ENCODE results near the gene CCDC175.

CCDC175 gene
- total RNA-seq, result 0 reads per million in 2 donors

DNA sequence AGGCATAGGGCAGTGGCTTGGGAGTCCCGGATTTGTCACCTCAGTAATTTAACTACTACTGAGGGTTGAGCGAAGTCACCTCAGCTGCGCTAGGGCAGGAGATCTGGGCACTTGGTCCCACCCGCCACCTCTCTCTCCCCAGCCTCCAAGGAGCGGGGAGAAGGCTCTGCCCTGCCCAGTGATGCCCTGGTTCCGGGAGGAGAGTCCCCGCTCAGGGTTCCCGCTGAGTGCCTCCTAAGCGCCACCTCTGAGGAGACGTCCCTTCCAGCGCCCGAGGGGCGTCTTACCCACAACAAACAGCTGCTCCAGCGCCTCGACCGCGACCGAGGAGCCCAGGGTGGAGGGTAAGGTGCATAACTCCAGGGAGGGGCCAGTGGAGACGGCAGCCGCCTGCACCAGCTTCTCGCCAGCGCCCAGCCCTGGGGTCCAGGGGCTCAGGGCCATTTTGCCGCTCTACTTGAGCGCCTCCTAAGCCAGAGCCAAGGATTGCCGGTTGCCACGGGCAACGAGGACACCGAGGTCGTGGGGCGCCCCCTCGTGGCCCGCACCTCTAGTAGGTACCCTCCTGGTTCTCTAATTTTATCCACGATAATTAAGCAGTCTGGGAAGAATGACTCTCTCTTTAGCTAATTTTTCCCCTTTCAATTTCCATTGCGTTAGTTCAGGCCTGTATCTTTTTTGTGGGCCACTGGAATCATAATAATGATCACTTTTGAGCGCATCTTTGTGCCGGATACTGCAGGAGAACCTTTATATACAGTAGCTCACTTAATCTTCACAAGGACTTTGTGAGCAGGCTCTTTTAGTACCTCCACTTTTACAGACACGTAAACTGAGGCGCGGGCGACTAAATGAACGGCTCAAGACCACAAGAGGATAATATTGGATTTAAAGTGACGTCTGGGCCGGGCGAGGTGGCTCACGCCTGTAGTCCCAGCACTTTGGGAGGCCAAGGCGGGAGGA, at the start of gene CCDC175:
Gene CCDC175 (minus strand): TSS at position 481 of the 963 bp plus-strand sequence. CDS start 37 bp downstream, at position 444.
- DNase-seq, result peak; percentile 57 to 83 (median 65)

DNA sequence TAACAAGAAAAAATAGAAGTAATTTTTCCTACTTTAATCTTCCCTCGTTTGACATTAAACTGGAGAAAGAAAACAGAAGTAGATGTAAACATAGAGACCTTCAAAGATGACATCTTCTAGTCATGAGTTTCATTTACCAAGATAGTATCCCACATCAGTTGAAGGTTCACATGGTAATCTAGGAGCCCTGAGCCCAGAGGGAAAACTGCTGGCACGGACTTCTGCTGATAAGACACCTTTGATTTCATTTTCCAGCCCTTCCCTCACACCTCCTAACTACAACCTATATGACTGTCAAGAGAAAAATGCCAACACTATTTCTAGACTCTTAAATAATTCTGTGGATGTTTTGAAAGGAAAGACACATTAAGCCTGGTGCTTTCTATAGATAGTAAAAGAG, 46.0 kb upstream of the CCDC175 start:
- no peak for DNase-seq

DNA sequence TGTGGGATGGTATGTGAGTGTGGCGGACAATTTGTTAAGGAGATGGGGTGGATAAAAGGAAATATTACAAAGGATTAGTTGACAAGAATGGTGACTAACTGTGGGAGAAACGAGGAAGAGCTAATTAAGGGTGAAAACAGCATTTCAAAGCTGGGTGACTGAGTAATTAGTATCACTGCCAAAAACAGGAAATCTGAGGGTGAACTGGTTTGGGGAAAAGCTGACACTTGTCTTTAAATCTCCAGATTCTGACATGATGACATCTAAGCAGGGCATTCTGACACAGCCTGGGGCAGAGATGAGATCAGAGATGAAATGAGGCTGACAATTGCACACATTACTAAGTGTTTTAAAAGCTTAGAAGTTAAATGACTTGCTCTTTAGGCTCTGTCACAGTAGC, 42.4 kb upstream of the CCDC175 start:
- DNase-seq, result no peak

DNA sequence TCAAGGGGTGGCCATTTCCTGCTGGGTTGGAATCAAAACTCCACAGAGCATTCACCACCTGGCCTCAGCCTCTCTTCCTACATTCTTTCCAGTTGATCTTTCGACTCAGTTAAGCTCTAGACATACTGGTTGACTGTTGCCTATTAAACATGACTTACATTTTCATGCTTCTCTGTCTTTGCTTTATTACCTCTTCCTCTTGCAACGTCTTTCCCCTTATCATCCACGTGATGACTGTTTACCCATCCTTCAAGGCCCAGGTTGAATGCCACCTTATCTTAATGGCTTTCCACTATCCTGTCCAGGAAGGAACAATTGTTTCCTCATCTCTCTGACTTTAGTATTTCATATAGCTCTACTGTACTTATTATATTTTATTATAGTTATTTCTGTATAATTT, 24.4 kb upstream of the CCDC175 start:
- no peak for DNase-seq

DNA sequence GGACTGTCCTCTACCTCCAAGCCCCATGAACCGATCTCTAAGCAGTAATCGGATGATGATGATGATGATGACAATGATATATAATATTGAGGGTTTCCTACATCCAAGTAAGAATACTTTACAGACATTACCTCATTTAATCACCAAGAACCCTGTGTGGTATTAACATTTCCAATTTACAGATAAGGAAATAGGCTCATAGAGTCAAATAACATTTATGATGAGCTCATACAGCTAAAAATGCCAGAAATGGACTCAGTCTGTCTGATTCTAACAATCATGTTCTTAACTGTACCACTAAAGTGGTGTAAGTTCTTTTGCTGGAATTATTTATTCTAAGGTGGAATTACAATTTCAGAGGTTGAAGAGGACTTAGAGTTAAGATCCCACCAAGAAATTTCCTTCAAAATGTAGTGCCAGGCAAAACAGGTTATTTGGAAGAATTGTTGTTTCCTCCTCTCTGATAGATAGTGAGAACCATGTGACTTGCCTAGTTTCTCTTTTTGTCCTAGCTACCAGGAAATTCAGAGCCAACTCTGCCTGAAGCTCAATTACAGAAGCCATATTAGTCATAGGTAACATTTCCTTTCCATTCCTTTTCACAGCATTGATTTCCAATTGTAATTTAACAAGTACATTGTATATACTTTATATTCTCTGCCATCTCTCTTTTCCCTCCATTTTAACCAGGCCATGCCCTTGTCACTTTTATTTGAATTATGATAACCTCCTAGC, 23.8 kb upstream of the CCDC175 start:
- DNase-seq, result no peak

DNA sequence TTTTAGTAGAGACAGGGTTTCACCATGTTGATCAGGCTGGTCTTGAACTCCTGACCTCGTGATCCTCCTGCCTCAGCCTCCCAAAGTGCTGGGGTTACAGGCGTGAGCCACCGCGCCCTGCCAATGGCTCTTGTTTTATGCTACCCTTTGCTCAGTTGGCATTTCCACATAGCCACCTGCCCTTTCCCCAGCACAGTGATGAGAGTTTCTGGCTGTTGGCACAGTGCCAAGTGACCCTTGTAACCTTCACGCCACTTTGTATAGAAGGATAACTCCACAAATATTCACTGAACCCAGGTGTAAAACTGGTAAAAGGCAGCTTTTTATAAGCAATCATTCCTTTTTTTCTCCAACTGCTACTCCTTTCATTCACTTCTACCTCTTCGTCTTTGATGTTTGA, 18.5 kb upstream of the CCDC175 start:
- no peak for DNase-seq

DNA sequence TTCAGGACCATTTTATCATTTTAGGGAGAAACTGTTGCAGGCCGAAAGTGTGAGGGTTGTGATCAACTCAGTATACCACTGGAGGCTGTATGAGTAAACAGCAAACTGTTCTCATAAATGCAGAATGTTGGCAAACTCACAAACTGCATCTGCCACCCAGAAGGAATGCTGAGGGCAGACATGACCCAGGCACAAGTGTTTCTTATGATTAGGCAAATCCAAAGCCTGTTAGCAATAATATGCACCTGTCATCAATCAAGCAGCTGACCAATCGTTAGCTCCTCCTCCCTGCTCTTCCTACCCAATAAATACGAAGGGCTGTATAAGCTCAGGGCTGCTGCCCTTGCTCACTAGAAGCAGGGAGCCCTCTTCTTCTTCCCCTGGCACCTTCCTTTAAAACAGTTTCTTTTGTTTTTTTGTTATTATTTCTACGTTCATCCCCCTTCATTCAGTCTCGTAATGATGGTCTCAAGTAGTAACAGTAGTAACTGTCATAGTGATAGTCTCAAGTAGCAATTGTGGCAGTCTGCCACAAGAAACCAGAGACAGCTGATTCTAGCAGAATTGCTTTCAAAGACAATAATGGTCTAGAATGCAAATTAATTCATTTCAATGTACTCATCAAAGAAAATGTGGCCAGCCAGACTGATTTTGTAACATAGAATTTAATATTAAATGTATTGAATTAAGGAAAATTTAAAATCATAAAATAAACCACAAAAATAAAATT, 15.2 kb upstream of the CCDC175 start:
- DNase-seq, result no peak

DNA sequence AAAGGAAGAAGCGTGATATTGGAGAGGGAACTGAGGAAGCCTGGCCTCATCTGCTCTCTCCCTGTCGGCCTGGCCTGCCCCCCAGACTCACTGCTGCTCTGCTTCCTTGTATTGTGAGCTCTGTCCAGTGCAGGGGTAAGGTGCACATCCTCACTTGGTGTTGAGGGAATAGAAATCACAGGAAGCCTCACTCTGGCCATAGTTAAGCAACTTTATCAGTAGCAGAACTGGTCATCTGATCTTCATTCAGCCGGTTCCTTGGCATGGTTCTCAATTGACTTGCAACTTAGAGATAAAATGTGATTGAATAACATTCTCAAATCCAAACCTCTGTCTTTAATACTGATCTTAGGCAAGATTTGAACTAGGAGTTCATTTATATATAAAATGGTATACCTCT, 11.5 kb upstream of the CCDC175 start:
- no peak for DNase-seq

DNA sequence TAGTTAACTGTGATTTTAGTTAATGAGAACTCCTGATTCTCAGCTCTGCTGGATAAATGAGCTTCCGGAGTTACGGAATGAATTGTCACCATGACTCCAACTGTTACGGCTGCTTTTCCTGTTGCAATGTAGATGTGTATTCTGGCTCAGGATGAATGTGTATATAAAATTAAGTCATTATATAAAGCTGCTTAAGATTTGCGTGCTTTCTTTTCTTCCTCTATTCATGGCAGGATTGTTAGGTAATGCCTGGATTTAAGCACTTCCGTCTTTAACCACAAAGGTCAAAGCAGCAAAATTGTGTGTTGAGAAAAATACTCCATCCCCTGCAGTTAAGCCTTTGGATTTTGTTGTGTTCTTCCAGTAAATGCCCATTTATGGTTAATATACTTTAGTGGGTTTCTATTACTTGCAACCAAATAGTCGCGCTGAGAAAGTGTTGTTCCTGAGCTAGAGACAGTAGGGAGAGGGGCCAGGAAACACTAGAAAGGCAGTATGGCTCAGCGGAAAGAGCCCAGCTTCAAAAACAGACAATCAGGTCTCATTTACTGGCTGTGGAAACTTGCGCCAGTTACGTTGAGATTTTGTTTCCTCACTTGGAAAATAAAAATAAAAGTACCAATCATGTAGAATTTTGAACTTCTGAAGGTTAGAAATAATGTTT, 9.4 kb upstream of the CCDC175 start:
- no peak for DNase-seq

DNA sequence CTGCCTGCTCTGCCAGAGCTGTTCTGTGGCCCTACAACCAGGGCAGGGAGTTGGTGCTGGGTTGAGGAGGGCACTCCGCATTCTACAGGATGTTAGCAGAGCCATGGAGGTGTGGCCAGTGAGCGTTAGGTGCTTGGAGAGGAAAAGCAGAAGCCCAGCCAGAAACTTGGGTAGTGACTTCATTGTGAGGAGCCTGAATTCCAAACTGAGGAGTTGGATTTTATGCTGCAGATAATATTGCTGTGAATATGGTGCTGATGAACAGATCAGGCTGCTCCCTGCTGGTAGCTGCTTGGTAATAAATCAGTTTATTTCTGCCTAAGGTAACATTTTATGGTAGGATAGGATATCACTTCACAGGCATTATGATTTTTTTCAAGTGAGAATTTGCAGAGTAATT, 7.1 kb upstream of the CCDC175 start:
- no peak for DNase-seq

DNA sequence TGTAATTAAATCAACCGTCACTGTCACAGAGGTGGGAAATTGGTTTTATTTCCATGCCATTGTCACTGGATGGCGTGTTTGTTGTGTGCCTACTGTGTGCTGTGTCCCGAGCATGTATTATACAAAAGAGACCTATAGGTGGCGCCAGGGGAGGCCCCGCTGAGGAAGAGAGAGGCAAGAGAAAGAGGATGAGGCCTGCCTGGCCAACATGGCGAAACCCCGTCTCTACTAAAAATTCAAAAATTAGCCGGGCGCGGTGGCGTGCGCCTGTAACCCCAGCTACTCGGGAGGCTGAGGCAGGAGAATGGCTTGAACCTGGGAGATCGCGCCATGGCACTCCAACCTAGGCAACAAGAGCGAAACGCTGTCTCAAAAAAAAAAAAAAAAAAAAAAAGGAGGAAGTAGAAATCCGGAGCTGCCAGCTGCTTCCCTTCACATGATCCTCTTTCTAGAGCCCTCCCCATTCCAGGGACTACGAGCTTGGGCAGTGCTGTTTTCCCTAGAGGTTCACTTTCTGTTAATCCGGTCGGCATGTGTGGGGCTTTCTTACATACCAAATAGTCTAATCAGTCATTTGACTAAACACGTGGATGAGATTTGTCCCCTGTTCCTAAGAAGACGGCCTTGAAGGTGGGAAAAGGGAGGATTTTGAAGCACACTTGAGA, 6.4 kb upstream of the CCDC175 start:
- no peak for DNase-seq

DNA sequence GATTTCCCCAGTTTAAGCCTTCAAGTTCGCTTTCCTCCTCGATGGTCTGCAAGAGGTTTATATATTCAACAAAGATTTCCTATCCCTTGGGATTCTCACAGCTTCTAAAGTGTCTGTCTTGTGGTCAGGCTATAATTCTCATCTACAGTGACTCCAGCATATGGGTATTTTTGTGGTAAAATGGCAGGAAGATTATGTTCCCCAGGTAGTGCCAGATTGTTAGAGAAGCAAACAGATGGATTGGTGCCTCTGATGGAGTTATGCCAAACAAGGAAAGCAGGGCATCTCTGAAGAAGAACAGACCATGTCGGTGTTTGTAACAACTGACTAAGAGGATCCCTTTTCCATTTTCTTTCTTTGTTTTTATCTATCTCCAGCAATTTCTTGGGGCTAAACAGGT, 5.5 kb upstream of the CCDC175 start:
- no peak for DNase-seq

DNA sequence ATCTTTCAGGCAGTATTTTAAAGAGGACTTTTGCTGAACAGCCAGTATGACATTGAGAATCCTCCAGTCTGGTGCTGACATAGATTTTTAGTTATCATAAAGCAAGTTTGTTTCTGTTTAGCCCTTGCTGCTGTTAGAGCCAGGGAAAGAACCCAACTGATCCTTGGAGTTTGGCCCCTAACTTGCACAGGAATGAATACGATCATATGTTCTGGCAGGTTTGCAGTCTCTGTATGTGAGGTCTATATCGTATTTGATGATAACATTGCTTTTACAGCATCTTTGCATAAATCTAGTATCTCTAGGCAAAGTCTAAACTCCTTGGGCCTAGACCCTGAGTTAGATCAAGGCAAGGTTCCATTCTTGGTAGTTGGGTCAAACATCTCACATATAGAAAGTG, 4.3 kb upstream of the CCDC175 start:
- DNase-seq, result no peak

DNA sequence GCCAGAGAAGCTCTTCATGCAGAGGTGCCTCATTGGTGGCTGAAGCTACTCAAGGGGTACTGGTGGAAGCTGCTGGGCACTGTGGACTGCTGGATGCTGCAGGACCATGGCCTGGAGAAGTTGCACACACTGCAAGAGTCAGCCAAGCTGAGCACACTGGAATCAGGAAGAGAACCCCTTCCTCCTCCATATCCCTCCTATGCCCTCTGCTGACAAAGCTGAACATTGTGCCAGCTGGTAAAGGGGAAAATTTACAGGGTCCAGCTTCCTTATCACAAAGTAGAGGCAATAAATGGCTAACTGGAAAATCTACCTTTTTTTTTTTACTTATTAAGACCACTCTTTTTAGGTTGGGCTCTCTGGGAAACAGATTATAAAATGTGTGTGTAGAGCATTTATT, 6.5 kb downstream of the CCDC175 start:
- no peak for DNase-seq

DNA sequence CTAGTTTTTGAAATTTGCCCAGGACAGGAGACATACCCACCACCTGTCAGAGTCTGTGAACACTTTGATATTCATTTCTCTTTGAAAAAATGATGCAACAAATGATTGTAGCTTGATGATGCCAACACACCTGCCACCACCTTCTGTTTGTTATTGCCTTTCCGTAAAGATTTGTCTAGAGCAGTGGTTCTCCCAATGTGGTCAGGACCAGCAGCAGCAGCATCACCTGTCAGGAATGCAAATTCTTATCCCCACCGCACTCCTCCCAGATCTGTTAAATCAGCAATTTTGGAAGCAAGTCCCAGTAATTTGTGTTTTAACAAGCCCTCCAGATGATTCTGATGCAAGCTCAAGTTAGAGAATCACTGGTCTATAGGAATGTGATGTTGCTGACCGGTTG, 9.9 kb downstream of the CCDC175 start:
- DNase-seq, result no peak

DNA sequence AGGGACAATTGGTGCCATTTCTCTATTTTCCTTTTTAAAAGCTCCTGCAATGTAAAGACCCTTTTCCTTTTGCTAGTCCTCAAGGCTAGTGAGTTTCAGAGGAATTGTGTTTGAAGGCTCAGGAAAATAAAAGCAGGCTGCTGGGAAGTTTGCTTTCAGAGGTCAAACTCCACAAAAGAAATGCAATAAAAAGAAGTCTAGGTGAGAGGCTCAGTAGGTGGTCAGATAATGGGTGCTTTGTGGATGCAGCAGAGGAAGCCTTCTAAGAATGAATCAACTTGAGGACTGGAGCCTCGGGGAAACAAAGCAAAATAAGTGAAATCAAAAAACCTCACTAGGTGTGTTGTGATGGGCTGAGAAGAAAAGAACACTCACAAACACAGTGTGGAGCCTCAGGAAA, 10.3 kb downstream of the CCDC175 start:
- no peak for DNase-seq

DNA sequence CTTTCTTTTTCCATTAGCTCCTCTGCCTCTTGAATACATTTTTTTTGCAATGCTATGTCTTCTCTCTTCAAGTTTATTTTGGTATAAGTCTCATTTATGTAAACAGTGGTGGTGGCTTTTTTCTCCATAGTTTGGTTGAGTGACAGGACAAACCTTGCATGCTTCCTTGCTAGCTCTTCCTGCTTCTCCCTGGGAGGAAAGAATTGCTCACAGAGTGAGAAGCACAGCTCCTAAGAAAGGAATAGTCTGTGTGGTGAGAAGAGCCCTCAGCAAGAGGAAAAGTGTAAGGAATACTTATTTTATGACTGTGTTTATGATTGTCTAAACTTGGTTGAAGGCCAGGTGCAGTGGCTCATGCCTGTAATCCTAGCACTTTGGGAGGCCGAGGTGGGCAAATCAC, 11.5 kb downstream of the CCDC175 start:
- DNase-seq, result no peak

DNA sequence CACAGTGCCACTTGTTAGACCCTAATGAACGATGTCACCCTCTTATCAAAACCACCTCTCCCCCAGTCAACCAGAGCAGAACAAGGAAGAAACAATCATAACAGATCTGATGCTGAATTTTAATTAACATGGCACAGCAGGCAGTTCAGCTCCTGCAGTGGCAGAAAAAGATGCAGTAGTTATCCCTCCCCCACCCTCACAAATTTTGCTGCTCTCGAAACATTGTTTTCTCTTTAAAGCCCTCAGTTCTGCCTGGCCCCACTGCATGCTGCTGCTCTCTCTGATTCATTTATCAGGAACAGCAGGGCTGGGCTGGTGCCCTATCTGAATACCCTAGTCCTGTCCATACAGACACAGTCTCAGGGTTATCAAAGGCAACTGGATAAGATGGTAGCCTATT, 12.2 kb downstream of the CCDC175 start:
- no peak for DNase-seq

DNA sequence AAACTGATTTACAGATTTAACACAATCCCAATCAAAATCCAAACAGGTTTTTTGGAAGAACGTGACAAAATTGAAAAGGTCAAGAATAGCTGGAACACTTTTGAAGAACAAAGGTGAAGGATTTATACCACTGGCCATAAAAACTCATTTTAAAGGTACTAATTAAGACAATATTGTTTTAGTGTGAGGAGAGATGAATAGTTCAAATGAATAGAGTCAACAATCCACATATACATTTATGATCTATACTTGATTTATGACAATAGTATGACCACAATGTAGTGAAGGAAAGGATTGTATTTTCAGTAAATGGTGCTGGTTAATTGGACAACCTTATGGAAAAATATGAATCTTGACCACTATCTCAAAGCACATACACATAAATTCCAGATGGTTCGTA, 29.3 kb downstream of the CCDC175 start:
- no peak for DNase-seq

DNA sequence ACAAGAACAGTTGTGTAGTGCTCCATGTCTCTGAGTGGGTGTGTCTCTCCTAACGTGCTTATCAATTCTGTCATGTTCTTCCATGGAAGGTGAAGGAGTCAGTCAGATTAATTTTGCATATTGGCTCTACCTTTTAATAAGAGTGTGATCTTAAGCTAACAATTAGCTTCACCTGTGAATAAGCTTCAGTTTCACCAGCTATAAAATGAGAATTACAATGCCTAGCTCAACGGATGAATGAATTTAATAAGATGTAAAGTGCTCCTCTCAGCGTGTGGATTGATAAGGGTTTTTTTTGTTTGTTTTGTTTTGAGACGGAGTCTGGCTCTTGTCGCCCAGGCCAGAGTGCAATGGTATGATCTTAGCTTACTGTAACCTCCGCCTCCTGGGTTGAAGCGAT, 32.7 kb downstream of the CCDC175 start:
- no peak for DNase-seq

DNA sequence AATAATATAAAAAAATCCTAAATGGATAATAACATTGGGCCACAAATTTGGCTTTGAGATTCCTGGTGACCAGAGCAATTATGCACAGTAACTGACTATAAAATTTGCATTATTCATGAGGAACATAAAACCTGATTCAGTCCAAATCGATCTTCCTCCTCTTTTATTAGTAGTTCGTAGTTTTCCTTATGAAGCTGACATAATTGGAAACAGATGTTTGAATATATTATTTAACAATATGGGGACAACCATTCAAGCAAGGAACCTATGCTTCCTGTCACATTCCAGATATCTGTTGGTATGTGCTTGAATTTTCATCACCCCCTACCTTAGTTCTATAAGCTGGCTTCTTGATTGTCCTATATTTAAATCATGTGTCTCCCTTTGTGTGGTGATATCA, 34.9 kb downstream of the CCDC175 start:
- DNase-seq, result no peak

DNA sequence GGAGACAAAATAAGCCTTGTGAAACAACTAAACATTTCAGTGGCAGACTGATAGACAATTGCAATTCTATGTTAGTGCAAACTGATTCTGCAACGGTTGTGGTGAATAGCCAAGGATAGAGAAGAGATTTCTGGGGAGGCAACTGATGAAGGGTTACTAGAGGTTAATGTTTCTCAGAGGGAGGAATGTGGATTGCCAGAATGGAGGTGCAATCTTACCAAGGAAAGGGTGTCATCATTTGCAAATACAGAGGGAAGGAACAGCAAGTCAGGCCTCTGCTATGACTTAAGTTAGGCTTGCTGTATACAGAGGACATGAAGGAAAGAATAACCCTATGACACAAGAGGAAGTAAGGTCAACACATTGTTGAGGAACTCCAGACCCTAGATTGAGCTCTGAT, 35.8 kb downstream of the CCDC175 start:
- no peak for DNase-seq

Measured in T-helper 2 cell (primary cell).